ENCODE measurements around the gene DIS3L2.

DNA sequence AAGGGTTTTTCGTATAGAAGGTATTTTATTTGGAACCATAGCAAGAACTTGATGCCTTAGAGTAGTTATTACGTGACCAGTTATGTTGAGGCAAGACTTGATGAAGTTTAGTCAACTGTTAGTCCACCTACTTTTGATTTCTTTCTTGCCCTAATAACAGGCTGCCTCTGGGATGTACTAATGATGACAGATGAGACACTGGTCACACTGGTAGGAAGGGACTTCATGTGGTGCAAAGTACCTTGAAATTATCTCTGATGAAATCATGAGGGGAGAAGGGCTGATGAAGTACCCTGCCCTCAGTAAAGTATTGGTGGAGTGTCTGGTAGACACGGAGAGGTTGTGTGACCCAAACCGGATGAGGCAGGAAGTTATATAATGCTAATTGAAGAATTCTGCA is 5.4 kb downstream of the DIS3L2 start:
- TF ChIP-seq POLR2A (IDR thresholded peaks at IDR 0.05) (no peak), POLR2AphosphoS5 (IDR thresholded peaks at IDR 0.05) (no peak)
- TF ChIP-seq, protein P1, sequence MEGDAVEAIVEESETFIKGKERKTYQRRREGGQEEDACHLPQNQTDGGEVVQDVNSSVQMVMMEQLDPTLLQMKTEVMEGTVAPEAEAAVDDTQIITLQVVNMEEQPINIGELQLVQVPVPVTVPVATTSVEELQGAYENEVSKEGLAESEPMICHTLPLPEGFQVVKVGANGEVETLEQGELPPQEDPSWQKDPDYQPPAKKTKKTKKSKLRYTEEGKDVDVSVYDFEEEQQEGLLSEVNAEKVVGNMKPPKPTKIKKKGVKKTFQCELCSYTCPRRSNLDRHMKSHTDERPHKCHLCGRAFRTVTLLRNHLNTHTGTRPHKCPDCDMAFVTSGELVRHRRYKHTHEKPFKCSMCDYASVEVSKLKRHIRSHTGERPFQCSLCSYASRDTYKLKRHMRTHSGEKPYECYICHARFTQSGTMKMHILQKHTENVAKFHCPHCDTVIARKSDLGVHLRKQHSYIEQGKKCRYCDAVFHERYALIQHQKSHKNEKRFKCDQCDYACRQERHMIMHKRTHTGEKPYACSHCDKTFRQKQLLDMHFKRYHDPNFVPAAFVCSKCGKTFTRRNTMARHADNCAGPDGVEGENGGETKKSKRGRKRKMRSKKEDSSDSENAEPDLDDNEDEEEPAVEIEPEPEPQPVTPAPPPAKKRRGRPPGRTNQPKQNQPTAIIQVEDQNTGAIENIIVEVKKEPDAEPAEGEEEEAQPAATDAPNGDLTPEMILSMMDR (IDR thresholded peaks at IDR 0.05), result no peak
